ENCODE measurements around the gene PCNX2. TPM values are rescaled to one million over a fixed set of nuclear protein-coding genes. Genes with fewer than 3 reads are reported as not detected.

Gene PCNX2
- total and polyA plus RNA-seq, 2 donors (not counting 1 experiment from before 2014, with no cell fraction given), result 17.6 to 34.7 TPM

GRCh38 chr1:233238884-233239431 lies 56.6 kb downstream of the PCNX2 start:
- WGBS (ENCODE audit: insufficient coverage), result no CpG with 5 or more reads among the region's 9 CpGs
- Histone ChIP-seq H3K27me3 (replicated peaks in 1 of 4; ENCODE audit: control extremely low read depth in 1 of 4, control insufficient read depth in 3 of 4, insufficient read depth in 4 of 4, low read length in 3 of 4) (no peaks in the 10 kb centered on the region), H4K20me1 (ENCODE audit: control insufficient read depth, insufficient read depth, low read length, poor library complexity, severe bottlenecking) (no peaks in the 10 kb centered on the region), H3K27ac (ENCODE audit: low read length in 2 of 2) (no peak overlapping the region), H3K4me1 (ENCODE audit: control insufficient read depth in 2 of 2, insufficient read depth in 2 of 2, low read length in 2 of 2) (no peaks in the 10 kb centered on the region), H2AFZ (ENCODE audit: insufficient read depth, low read depth, low read length, poor library complexity, severe bottlenecking) (no peak overlapping the region), H3K79me2 (ENCODE audit: control insufficient read depth, insufficient read depth, low read length) (no peaks in the 10 kb centered on the region), H3K9ac (ENCODE audit: low read length) (no peak overlapping the region), H3K4me3 (ENCODE audit: control extremely low read depth in 1 of 5, extremely low read depth in 1 of 5, insufficient read depth in 1 of 5, low read depth in 2 of 5, low read length in 4 of 5) (no peak overlapping the region), H3K9me3 (ENCODE audit: control extremely low read depth in 1 of 3, control insufficient read depth in 2 of 3, insufficient read depth in 1 of 3, low read length in 2 of 3) (no peaks in the 10 kb centered on the region), H3K36me3 (replicated peaks in 1 of 2; ENCODE audit: control extremely low read depth in 1 of 2, control insufficient read depth in 1 of 2, extremely low read depth in 1 of 2, insufficient read depth in 2 of 2, low read length in 1 of 2) (no peaks in the 10 kb centered on the region), H3K4me2 (replicated peaks; ENCODE audit: low read depth, low read length, poor library complexity, severe bottlenecking) (no peak overlapping the region)
- intact Hi-C loops (cut with micrococcal nuclease), result no loop called here
- no peaks in the 10 kb centered on the region for H3K27me3 Mint-ChIP-seq
- ATAC-seq (ENCODE audit: low read depth) (no peak), DNase-seq (no peak)
- no peak overlapping the region for H3K27ac Mint-ChIP-seq
- no peak for TF ChIP-seq EZH2 (IDR thresholded peaks at IDR 0.05; ENCODE audit: borderline replicate concordance, insufficient read depth, low read depth, low read length, poor library complexity, severe bottlenecking)
- TF ChIP-seq, protein P1, sequence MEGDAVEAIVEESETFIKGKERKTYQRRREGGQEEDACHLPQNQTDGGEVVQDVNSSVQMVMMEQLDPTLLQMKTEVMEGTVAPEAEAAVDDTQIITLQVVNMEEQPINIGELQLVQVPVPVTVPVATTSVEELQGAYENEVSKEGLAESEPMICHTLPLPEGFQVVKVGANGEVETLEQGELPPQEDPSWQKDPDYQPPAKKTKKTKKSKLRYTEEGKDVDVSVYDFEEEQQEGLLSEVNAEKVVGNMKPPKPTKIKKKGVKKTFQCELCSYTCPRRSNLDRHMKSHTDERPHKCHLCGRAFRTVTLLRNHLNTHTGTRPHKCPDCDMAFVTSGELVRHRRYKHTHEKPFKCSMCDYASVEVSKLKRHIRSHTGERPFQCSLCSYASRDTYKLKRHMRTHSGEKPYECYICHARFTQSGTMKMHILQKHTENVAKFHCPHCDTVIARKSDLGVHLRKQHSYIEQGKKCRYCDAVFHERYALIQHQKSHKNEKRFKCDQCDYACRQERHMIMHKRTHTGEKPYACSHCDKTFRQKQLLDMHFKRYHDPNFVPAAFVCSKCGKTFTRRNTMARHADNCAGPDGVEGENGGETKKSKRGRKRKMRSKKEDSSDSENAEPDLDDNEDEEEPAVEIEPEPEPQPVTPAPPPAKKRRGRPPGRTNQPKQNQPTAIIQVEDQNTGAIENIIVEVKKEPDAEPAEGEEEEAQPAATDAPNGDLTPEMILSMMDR (IDR thresholded peaks at IDR 0.05), result no peak
- H3K4me1 Mint-ChIP-seq, result no peaks in the 10 kb centered on the region
- H3K9me3 Mint-ChIP-seq (ENCODE audit: insufficient read depth), result no peaks in the 10 kb centered on the region
- ChIA-PET CTCF (no interaction called here), POLR2A (no interaction called here)
- no peak overlapping the region for H3K4me3 Mint-ChIP-seq

DNA sequence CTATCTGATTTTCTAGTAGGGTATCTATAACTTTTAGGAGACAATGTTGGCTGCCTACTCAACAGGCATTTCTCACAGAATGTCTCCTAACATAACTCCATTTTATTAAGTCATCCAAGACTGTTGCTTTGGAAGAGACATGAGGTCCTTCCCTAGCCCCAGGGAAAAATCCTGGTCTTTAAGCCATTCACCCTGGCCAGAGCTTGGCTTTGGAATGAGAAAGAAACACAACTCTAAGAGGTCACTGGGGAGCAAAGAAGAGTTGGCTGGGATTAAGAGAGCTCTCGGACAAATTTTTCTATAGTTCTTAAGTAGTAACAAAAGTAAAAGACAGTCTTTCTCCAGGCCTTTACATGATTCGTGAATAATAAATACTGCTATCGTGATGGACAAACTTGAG lies 57.9 kb downstream of the PCNX2 start:
- WGBS (ENCODE audit: insufficient coverage), result 100% methylated on average over 1 of the region's 3 CpGs
- TF ChIP-seq EZH2 (IDR thresholded peaks at IDR 0.05; ENCODE audit: borderline replicate concordance, insufficient read depth, low read depth, low read length, poor library complexity, severe bottlenecking), result no peak
- TF ChIP-seq, protein P1 (IDR thresholded peaks at IDR 0.05), result no peak
- ChIA-PET CTCF (no interaction called here), POLR2A (no interaction called here)
- Histone ChIP-seq H3K4me3 (ENCODE audit: control extremely low read depth in 1 of 5, extremely low read depth in 1 of 5, insufficient read depth in 1 of 5, low read depth in 2 of 5, low read length in 4 of 5) (no peak overlapping the region), H3K9ac (ENCODE audit: low read length) (no peak overlapping the region), H3K9me3 (ENCODE audit: control extremely low read depth in 1 of 3, control insufficient read depth in 2 of 3, insufficient read depth in 1 of 3, low read length in 2 of 3) (no peaks in the 10 kb centered on the region), H3K27me3 (replicated peaks in 1 of 4; ENCODE audit: control extremely low read depth in 1 of 4, control insufficient read depth in 3 of 4, insufficient read depth in 4 of 4, low read length in 3 of 4) (no peaks in the 10 kb centered on the region), H3K36me3 (replicated peaks in 1 of 2; ENCODE audit: control extremely low read depth in 1 of 2, control insufficient read depth in 1 of 2, extremely low read depth in 1 of 2, insufficient read depth in 2 of 2, low read length in 1 of 2) (no peaks in the 10 kb centered on the region), H2AFZ (ENCODE audit: insufficient read depth, low read depth, low read length, poor library complexity, severe bottlenecking) (no peak overlapping the region), H3K4me1 (ENCODE audit: control insufficient read depth in 2 of 2, insufficient read depth in 2 of 2, low read length in 2 of 2) (no peaks in the 10 kb centered on the region), H3K4me2 (replicated peaks; ENCODE audit: low read depth, low read length, poor library complexity, severe bottlenecking) (no peak overlapping the region), H3K27ac (ENCODE audit: low read length in 2 of 2) (no peak overlapping the region), H3K79me2 (ENCODE audit: control insufficient read depth, insufficient read depth, low read length) (no peaks in the 10 kb centered on the region), H4K20me1 (ENCODE audit: control insufficient read depth, insufficient read depth, low read length, poor library complexity, severe bottlenecking) (no peaks in the 10 kb centered on the region)
- intact Hi-C loops (cut with micrococcal nuclease), result no loop called here
- no peaks in the 10 kb centered on the region for H3K27me3 Mint-ChIP-seq
- H3K4me1 Mint-ChIP-seq, result no peaks in the 10 kb centered on the region
- no peak overlapping the region for H3K4me3 Mint-ChIP-seq
- H3K27ac Mint-ChIP-seq, result no peak overlapping the region
- DNase-seq (no peak), ATAC-seq (ENCODE audit: low read depth) (no peak)
- H3K9me3 Mint-ChIP-seq (ENCODE audit: insufficient read depth), result no peaks in the 10 kb centered on the region

All from B cell (primary cell).